Rectal smooth muscle tissue (tissue), 1 donor: ENCODE measurements around the gene PNMA6F.

Source experiments
- H3K27ac ChIP-seq: one replicate; pipeline ENCODE4 v1.7.0; 2013; ENCODE audit warnings: low read depth, low read length, inconsistent platforms
- H3K27me3 ChIP-seq: one replicate; pipeline ENCODE4 v1.7.0; 2013; ENCODE audit warnings: low read length; ENCODE audit not compliant: control insufficient read depth, insufficient read depth
- H3K36me3 ChIP-seq: one replicate; pipeline ENCODE4 v1.7.0; 2013; ENCODE audit warnings: low read length; ENCODE audit not compliant: control insufficient read depth, insufficient read depth
- H3K4me1 ChIP-seq: one replicate; pipeline ENCODE4 v1.7.0; 2013; ENCODE audit warnings: low read length; ENCODE audit not compliant: control insufficient read depth, insufficient read depth
- H3K4me3 ChIP-seq: one replicate; pipeline ENCODE4 v1.7.0; 2013; ENCODE audit warnings: low read length
- H3K9ac ChIP-seq: one replicate; pipeline ENCODE4 v1.7.0; 2013; ENCODE audit warnings: low read length

The PNMA6F gene

DNA sequence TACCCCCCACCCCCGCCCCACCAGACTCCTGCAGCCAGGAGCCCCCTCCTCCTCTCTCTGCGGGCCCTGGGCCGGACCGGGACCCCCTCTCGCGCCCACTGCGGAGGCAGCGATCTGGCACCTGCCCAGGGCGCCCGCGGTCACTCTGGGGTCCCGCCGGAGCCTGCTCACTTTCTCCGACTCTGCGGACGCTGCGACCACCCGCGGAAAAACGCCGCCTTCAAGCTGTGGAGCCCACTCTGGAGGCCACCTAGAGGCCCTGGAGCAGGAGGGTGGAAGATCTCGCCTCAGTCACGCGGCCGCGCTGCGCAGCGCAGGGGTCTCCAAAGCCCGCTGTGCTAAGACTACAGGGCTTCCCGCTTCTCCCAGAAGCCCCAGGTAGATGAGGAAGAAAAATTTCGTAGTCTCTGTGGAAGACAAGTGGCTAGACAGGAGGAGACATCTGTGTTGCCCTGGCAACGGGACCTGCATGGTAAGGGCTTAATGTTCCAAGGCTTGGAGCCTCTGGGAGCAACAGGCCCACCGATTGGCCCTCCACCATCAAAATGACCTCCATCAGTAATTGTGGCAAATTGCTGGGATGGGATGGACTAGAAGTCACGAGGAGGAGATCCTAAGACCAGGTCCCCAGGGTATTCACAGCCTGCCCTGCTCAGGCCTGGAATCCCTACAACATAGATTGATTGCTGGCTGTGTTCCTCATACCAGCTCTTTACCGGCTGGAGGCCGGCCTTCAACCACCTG, at the start of gene PNMA6F:
Gene PNMA6F, minus strand, starts transcription at position 387 of the 744 bp plus-strand sequence. CDS start 1,093 bp downstream, outside the sequence.
- Histone ChIP-seq H3K27ac (no peak within 1 kb of the TSS), H3K9ac (no peak within 1 kb of the TSS), H3K4me3 (no peak within 1 kb of the TSS), H3K4me1 (no peaks in the 10 kb centered on the region), H3K27me3 (peaks cover 11% of the 10 kb centered on the region), H3K36me3 (no peaks in the 10 kb centered on the region)

DNA sequence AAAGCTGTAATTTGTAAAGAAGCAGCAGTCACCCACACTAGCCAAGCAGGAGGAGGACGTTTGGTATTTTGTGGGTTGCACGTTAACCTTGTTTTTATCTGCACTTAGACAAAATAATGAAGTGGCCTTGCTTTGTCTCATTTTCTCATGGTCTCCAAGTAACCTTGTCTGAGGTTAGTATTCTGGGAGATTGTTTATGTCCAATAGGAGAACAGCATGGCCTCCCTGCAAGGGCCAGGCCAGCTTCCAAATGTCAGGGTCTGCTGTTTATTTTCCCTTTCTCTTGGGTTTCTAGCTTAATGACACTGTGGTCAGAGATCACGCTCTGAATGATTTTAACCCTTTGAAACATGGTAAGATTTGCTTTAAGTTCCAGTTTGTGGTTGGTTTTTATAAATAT, 49.7 kb upstream of the PNMA6F start:
- H3K9ac ChIP-seq = no peak overlapping the region
- H3K27me3 ChIP-seq = no peaks in the 10 kb centered on the region
- H3K4me1 ChIP-seq = no peaks in the 10 kb centered on the region
- no peak overlapping the region for H3K4me3 ChIP-seq
- H3K27ac ChIP-seq = no peak overlapping the region
- H3K36me3 ChIP-seq = no peaks in the 10 kb centered on the region

DNA sequence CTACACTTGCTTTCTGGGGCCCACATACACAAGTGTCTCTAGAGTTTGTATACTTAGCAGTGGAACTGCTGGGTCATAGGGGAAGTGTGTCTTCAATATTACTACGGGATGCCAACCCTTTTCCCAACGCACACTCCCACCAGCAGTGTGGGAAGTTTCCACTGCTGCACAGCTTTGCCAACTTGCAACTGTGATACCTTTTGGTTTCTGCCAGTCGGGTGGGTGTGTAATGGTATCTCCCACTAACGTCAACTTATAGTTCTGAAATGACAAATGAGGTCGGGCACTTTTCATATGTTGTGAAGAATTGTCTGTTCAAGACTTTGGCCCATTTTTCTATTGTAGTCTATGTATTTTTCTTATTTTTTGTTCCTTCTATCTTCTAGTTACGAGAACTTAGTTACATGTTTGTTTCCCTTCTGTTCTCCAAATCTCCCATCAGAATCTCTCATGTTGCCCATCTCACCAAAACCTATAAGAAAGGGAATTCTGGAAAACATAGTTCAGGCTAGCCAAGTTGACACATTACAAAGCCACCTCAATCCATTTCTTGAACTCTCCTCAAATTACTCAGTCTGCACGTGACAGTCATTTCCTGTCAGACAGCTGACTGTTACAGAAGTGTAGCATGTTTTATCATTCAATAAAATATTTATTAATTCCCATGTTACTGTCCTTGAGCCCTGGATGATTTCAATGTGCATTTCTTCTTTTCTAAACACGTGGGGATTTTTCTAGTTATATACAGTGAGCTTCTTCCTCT, 48.9 kb upstream of the PNMA6F start:
- H3K27me3 ChIP-seq = no peaks in the 10 kb centered on the region
- H3K36me3 ChIP-seq = no peaks in the 10 kb centered on the region
- no peak overlapping the region for H3K9ac ChIP-seq
- H3K4me1 ChIP-seq = no peaks in the 10 kb centered on the region
- H3K4me3 ChIP-seq = no peak overlapping the region
- no peak overlapping the region for H3K27ac ChIP-seq

DNA sequence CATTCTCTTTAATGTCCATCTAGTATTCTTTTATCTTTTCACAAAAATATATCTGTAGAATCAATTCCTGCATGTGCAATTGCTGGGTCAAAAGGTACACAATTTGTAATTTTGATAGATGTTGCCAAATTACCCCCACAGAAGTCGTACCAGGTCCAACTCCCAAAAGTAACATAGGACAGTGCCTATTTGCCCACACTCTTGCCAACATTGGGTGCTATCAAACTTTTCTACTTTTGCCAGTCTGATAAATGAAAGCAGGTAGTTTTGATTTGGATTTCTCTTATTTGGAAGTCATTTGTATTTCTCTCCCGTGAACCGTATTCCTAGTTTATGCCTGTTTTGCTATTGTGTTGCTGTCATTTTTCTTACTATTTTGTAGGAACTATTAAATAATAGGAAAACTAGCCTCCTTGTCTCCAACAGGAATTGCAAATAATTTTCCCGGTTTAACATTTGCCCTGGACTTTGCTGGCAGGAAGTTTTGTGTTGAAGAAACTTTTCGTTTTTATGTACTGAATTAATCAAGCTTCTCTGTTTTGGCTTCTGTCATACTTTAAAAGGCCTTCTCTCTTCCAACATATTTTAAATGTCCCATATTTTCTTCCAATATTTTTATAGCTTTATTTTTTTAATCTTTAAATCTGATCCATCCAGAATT, 45.4 kb upstream of the PNMA6F start:
- no peak overlapping the region for H3K9ac ChIP-seq
- no peaks in the 10 kb centered on the region for H3K4me1 ChIP-seq
- no peaks in the 10 kb centered on the region for H3K27me3 ChIP-seq
- no peaks in the 10 kb centered on the region for H3K36me3 ChIP-seq
- H3K4me3 ChIP-seq = no peak overlapping the region
- H3K27ac ChIP-seq = no peak overlapping the region

- Histone ChIP-seq H3K9ac (no peak overlapping the region), H3K4me1 (no peaks in the 10 kb centered on the region), H3K27me3 (no peaks in the 10 kb centered on the region), H3K36me3 (no peaks in the 10 kb centered on the region), H3K4me3 (no peak overlapping the region), H3K27ac (no peak overlapping the region)
These were observed 44.6 kb upstream of the PNMA6F start for GRCh38 chrX:153366119-153366518.

DNA sequence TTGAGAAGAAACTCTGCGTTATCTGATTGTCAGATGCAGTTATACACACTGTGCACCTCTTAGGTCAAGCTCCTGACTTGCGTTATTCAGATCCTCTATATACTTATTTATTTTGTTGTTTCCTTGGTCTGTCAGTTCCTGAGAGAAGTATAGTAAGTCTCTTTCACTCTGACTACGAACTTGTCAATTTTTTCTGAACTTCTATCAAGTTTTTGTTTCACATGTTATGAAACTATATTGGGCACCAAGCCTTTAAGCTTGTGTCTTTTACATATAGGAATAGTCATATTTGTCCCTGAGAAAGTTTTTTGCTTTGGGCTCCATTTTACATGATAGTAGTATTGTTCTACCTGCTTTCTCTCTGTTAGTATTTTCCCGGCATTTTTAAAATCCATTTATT, 44.1 kb upstream of the PNMA6F start:
- Histone ChIP-seq H3K4me1 (no peaks in the 10 kb centered on the region), H3K27ac (no peak overlapping the region), H3K4me3 (no peak overlapping the region), H3K9ac (no peak overlapping the region), H3K27me3 (no peaks in the 10 kb centered on the region), H3K36me3 (no peaks in the 10 kb centered on the region)

DNA sequence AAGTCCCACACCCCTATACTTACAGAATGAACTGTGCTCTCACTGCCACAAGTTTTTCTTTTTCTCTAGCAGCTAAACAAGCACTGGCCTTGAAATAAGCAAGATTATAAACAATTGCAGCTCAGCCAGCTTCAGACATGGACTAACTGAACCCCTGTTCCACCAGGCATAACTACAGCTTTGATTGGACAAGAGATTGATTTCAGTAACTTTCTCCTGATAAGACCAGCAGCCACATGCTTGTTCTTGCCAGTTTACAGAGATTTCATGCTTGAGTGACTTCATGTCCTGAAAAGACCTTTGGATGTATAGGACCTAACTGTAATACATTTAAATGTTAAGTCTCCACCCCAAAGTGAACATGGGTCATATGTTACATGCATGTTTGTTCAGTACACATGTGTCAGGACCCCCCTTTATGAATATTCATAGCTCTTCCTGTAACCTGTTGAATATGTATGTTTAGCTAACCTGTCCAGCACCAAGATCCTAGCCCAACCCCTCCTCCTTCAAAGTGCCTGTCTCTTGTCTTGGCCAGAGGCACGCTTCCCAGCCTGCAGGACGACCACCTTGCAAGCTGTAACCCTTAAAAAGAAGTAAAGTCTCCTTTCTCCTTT, 40.3 kb upstream of the PNMA6F start:
- H3K27ac ChIP-seq = no peak overlapping the region
- no peak overlapping the region for H3K9ac ChIP-seq
- H3K4me1 ChIP-seq = no peaks in the 10 kb centered on the region
- no peaks in the 10 kb centered on the region for H3K27me3 ChIP-seq
- H3K36me3 ChIP-seq = no peaks in the 10 kb centered on the region
- H3K4me3 ChIP-seq = no peak overlapping the region

DNA sequence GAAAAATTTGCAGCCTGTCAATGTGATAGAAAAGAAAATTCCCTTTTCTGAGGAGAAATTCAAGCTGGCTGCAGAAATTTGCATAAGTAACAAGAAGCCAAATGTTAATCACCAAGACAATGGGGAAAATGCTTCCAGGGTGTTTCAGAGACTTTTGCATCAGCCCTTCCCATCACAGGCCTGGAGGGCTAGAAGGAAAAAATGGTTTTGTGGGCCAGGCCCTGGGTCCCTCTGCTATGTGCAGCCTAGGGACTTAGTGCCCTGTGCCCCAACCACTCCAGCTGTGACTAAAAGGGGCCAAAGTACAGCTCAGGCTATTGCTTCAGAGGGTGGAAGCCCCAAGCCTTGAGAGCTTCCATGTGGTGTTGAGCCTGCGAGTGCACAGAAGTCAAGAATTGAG, 36.3 kb upstream of the PNMA6F start:
- H3K27me3 ChIP-seq = no peaks in the 10 kb centered on the region
- no peak overlapping the region for H3K9ac ChIP-seq
- no peaks in the 10 kb centered on the region for H3K36me3 ChIP-seq
- H3K4me1 ChIP-seq = no peaks in the 10 kb centered on the region
- no peak overlapping the region for H3K4me3 ChIP-seq
- H3K27ac ChIP-seq = no peak overlapping the region

GRCh38 chrX:153353416-153353815, 31.8 kb upstream of the PNMA6F start:
- Histone ChIP-seq H3K4me1 (no peaks in the 10 kb centered on the region), H3K27me3 (no peaks in the 10 kb centered on the region), H3K4me3 (no peak overlapping the region), H3K36me3 (no peaks in the 10 kb centered on the region), H3K9ac (no peak overlapping the region), H3K27ac (no peak overlapping the region)

DNA sequence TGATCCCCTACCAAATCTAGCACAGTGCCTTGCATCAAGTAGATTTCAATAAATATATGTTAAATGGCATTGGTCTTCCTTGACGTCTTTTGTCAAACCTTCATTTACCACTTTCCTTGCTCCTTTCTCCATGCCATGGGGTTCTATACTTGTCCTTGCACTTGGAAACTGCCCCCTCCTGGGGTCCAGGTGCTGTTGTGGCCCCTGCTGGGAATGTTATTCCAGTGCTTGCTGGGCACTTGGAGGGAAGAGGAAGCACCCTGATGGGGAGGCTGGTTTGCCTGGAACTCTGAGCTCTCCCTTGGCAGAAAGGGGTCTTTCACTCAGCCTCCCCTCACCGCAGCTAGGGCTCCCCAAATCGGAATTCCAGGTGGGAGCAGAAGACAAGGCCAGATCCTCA, 31.3 kb upstream of the PNMA6F start:
- Histone ChIP-seq H3K4me3 (no peak overlapping the region), H3K4me1 (no peaks in the 10 kb centered on the region), H3K27ac (no peak overlapping the region), H3K27me3 (no peaks in the 10 kb centered on the region), H3K9ac (no peak overlapping the region), H3K36me3 (no peaks in the 10 kb centered on the region)

DNA sequence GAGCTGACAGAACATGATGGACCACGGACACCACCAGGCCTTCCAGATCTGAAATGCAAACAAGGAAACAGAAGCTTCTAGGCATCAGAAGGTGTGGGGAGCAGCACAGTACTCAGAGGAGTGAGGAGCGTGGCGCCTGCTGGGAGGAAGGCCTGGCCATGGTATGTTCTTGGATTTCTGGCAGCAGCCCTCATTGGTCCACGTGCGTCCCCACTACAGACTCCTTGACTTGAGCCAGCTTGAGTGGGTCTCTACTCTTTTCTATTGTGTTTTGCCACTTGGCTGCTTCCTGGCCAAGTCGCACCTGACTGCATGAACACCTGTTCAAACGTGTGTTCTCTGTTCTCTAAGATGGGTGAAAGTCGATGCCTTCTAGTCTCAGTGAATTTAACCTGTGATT, 30.4 kb upstream of the PNMA6F start:
- H3K36me3 ChIP-seq = peaks cover 6% of the 10 kb centered on the region
- H3K4me3 ChIP-seq = no peak overlapping the region
- H3K27ac ChIP-seq = no peak overlapping the region
- H3K4me1 ChIP-seq = no peaks in the 10 kb centered on the region
- H3K9ac ChIP-seq = no peak overlapping the region
- no peaks in the 10 kb centered on the region for H3K27me3 ChIP-seq

DNA sequence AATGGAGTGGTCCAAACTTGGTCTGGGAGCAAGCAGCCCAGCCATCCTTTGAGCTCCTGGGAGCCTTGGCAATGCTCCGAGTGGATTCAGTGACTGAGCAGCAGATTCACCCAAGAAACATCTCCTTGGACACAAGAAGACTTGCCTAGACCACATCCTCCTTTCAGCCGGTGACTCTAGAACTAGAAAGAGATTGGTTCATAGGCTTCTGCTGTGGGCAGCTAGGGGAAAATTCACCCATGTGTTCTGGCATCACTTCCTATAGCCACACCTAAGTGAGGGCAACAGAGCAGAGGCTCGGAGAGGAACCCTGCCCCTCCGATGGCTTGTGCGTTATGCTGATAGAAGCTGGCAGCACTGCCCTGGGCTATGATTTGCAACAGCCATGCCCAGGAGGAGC, 28.4 kb upstream of the PNMA6F start:
- no peak overlapping the region for H3K4me3 ChIP-seq
- peaks cover 12% of the 10 kb centered on the region for H3K36me3 ChIP-seq
- no peaks in the 10 kb centered on the region for H3K4me1 ChIP-seq
- H3K27me3 ChIP-seq = no peaks in the 10 kb centered on the region
- H3K27ac ChIP-seq = no peak overlapping the region
- H3K9ac ChIP-seq = no peak overlapping the region
